Stimulated activated CD8-positive, alpha-beta memory T cell treated with anti-CD3 and anti-CD28 coated beads, Interleukin-4, amount 100 ng/mL, for 24 hours (primary cell): ENCODE results near the gene UBE2M.
A peak's percentile ranks its signal among the peaks of the same experiment; 100 is the strongest.
"Not testable (repeated sequence)": the region's sequence is repeated elsewhere in the genome, so short reads cannot be mapped to it uniquely, and the experiment has no call there.

Experiments used
- DNase-seq: peaks from one replicate; pipeline ENCODE4 v3.0.0-alpha.2; 2020; ENCODE audit warnings: low read depth

UBE2M gene

GRCh38 chr19:58555369-58555885, 3.0 kb downstream of the UBE2M start:
- no peak for DNase-seq

GRCh38 chr19:58554494-58555368, 3.7 kb downstream of the UBE2M start, which contains the start of gene CHMP2A:
Gene CHMP2A, minus strand, starts transcription at chr19:58555105. Its CDS starts 893 bp downstream, at chr19:58554212.
- DNase-seq: peak; percentile 98

- DNase-seq: no peak
Measured at GRCh38 chr19:58553799-58554493, 4.5 kb downstream of the UBE2M start.

- no peak for DNase-seq
Measured at GRCh38 chr19:58552655-58553054, 5.8 kb downstream of the UBE2M start.

GRCh38 chr19:58551577-58552471, 6.6 kb downstream of the UBE2M start:
- no peak for DNase-seq

GRCh38 chr19:58551123-58551497, 7.3 kb downstream of the UBE2M start:
- no peak for DNase-seq

- DNase-seq: no peak
Measured at GRCh38 chr19:58550362-58551122, 7.9 kb downstream of the UBE2M start.

- no peak for DNase-seq
Measured at GRCh38 chr19:58549664-58550361, 8.6 kb downstream of the UBE2M start.

- DNase-seq: no peak
Measured at GRCh38 chr19:58548859-58549663, 9.3 kb downstream of the UBE2M start.

- DNase-seq: no peak
Measured at GRCh38 chr19:58547323-58548312, 10.8 kb downstream of the UBE2M start.

- DNase-seq: no peak
Measured at GRCh38 chr19:58546019-58546530, 12.3 kb downstream of the UBE2M start.

GRCh38 chr19:58545286-58546018, 13.0 kb downstream of the UBE2M start:
- no peak for DNase-seq

- peak; percentile 63 for DNase-seq
Measured at GRCh38 chr19:58544591-58545285, 13.7 kb downstream of the UBE2M start.

- DNase-seq: peak; percentile 100
Measured at GRCh38 chr19:58543826-58544590, 14.4 kb downstream of the UBE2M start, which contains the start of gene TRIM28. Gene TRIM28, plus strand, starts transcription at chr19:58544064. Its CDS starts 694 bp downstream, at chr19:58544758.

- DNase-seq: not testable (repeated sequence)
Measured at GRCh38 chr19:58542641-58543372, 15.6 kb downstream of the UBE2M start.
